ENCODE measurements around the gene DLG2.
"Not testable (repeated sequence)": the region's sequence is repeated elsewhere in the genome, so short reads cannot be mapped to it uniquely, and the experiment has no call there.

Gene DLG2

DNA sequence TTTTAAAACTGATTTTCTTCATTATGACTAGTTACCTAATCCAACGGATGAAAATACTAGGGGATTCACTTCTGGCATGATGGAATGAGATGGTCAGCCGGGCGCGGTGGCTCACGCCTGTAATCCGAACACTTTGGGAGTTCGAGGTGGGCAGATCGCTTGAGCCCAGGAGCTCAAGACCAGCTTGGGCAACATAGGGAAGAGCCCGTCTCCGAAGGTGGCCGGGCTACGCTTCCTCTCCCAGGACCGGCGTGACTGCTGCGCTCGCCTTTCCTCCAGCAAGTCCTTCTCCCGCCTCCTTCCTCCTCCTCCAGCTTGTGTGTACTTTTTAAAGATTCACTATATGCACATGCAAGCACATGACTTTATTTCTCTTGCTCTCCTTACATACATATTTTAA, 1835.6 kb downstream of the DLG2 start:
- no peak for DNase-seq (ENCODE audit: low read depth in 3 of 3)

DNA sequence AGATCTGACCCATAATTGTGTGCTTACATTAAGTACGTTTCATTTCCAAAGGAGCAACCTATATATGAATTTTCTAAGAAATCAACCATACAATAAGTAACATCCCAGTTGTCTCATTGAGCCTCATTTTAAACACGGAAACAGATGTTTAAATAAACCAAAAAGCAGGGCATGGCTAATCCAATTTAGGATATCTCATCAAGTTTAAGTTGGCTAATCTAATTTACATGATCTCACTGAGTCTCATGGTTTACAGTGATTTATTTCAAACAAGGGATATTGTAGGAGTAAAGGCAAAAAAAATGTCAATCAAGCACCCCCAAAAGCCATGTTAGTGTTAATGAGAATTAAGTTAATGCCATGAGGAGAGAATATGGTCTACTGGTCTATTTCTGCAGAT, 1841.2 kb downstream of the DLG2 start:
- no peak for DNase-seq (ENCODE audit: low read depth in 3 of 3)

DNA sequence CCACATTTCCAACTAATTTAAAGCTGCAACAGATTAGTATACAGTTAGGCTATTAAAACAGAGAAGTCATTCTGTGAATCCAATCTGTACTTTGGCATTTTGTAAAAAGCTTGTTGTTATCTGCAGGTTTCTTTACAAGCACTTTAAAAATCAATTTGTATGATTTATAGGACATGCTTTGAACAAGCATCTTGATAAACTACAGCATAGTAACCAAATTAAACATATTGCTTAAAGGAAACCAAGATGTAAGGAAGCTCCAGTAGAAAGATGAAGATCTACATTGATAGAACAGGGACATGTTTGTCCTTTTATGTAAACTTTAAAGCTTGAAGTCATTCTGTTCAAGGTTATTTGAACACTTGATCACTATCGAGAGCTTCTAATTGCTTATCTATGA, 1842.7 kb downstream of the DLG2 start:
- no peak for DNase-seq (ENCODE audit: low read depth in 3 of 3)

DNA sequence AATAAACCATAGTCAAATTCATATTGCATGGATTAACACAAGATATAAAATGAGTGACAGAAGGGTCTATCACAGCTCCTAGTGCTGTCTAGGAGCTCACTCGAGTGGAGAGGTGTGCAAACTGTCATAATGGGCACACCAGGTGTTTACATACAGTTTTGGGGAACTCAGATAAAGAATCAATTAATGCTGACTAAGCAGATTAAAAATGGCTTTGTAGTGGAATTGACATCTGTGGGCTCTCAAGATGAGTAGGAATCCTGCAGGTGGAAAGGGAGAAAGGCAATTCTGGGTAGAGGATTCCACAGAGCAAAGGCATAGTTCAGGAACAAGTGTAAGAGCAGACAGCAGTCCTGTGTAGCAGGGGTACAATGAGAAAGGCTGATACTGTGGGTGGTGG, 1844.8 kb downstream of the DLG2 start:
- no peak for DNase-seq (ENCODE audit: low read depth in 3 of 3)

DNA sequence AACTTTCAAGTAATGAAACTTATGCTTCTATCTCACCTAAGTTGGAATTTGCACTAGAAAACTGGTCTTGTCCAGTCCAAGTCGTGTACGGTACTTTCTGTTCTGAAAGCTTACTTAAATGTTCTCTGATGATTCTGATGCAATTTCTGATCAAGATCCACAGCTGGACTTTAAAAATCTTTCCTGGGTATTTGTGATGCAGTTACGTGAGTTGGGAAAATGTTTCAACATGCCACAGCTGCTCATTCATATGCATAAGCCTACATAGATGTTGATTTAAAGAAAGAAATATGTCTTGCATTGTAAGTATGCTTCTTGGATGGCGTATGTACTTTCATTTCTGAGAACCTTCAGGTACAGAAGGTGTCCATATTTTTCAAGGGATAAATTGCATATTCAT, 1847.3 kb downstream of the DLG2 start:
- DNase-seq (ENCODE audit: low read depth in 3 of 3): no peak

DNA sequence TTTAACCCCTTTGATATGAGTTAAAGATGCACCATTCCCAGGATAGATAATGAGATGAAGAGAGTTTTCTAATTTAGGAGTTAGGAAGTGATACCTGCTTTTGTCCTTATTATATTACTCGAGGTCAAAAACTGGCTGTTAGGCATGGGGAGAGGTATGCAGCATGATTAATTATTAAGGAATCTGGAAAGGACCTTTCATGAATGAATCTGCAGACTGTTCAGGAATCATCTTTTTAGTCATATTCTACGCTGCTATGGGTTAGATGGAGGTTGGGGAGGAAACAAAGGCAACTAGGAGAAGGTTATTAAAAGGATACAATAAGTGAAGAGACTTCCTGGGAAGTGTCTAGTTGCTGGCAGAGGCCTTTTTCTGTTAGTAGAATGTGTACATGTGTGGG, 1848.5 kb downstream of the DLG2 start:
- no peak for DNase-seq (ENCODE audit: low read depth in 3 of 3)

DNA sequence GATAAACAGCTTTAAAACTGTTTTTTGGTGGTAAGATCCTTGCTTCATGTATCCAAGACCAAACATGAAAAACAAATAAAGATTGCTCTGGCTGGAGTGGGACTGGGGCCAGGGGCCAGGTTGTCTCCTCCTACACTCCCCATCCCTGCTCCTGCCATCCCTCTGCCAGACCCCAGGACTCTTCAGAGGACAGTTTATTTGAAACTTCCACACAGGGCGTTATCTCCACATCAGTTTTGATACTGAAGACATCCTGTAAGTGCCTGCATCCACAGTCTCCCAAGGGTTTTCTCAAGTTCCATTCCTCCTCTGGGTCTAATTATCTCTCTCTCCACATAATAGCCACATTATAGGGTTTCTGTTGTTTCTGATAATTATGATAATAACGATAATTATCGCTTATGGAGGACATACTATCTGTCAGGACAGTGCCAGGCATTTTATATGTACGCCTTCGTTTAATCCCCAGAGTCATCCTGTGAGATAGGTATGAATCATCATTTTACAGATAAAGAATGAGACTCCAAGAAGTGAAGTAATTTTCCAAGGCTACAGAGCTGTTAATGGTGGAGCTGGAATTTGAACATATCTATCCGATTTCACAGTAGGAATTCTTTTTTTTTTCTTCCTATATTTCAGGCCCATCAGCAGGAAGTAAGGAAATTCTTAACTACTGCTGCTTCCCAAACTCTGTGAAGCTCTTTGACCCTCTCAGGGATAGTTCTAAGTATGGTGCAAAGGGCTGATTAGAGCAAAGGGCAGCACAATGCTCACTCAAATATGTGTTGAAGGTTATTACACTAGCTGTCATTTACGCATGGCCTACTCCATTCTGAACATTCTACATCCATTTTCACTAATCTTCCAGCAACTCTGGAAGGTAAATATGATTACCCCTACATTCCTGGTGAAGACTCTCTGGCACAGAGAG, 1852.9 kb downstream of the DLG2 start:
- DNase-seq (ENCODE audit: low read depth in 3 of 3): no peak

DNA sequence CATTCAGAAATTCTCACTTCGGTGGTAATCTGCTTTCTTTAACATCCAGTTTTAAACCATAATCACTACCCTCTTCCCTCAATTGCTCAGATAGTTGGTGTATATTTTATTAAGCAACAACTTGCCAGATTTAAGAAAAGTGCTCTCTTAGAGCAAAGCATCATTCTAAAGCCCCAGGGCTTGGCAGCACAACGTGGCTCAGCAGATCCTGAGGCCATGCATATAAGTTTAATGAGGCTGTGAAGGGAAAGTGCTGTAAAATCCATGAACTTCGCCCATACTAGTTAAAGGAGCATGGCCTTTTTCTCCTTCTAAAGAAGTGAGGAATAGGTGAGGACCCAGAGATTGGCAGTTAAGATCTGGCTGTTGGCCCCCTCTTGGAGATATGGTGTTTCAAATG, 1858.7 kb downstream of the DLG2 start:
- DNase-seq (ENCODE audit: low read depth in 3 of 3): no peak

DNA sequence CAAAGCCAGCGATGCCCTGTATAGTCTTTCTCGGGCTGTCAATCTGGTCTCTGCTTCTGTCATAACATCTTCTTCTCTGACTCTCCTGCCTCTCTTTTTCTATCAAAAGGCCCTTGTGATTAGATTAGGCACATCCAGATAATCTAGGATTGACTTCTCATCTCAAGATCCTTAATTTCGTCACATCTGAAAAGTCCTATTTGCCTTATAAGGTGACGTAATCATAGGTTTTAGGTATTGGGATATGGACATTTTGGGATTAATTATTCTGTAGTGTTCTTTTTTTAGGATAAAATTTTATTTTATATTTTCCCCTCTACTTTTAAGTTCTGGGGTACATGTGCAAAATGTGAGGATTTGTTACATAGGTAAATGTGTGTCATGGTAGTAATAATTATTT, 1860.2 kb downstream of the DLG2 start:
- DNase-seq (ENCODE audit: low read depth in 3 of 3): no peak

DNA sequence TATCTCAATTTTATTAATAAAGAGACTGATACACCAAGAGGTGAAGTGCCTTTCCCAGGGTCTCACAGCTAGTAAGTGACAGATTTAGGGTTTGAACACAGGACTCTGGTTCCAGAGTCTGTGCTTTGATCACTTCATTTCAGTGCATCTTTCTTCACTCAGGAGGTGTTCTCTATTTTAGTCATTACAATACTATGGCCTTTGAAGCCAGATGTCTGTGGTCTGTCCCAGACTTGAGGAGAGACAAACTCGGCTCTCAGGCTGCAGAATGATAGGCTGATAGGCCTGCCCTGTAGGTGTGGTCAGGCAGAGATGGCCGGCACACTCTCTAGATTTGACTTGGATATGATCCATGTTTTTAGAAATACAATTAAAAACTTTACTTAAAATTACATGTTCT, 1862.5 kb downstream of the DLG2 start:
- no peak for DNase-seq (ENCODE audit: low read depth in 3 of 3)

DNA sequence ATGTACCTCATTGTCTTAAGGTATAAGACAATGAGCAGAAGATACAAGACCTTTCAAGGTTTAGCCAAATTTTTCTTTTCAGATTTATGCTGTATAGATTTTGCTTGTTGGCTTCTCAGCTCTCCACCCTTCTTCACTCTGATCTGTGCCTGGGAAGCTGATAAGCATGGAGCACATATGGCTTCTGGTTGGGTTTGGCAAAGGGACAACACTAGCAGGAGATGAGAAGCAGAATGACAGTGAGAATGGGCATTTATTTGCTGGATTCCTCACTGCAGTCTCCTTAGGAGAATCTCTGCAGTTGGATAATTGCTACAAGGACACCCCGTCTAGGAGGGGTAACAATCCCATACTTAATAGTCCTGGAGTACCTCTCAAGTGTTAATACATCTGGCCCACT, 1866.2 kb downstream of the DLG2 start:
- DNase-seq (ENCODE audit: low read depth in 3 of 3): no peak

DNA sequence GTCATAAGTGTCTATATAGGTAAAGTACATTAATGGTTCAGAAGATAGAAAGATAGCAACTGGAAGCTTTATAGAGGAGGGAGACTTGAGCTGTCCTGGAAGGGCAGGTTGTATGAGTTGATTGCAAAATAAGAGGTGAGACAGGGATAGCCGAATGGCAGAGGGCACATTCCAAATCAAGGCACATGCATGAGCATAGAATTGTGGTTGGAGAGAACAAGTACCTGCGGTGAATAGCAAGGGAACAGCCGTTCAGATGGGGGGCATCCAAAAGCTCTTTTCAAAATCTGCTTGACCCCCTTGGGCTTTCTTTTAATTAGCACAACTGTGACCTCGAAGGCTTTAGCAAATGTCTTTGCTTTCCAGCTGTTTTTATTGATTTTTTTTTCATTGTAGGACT, 1868.0 kb downstream of the DLG2 start:
- DNase-seq (ENCODE audit: low read depth in 3 of 3): no peak

DNA sequence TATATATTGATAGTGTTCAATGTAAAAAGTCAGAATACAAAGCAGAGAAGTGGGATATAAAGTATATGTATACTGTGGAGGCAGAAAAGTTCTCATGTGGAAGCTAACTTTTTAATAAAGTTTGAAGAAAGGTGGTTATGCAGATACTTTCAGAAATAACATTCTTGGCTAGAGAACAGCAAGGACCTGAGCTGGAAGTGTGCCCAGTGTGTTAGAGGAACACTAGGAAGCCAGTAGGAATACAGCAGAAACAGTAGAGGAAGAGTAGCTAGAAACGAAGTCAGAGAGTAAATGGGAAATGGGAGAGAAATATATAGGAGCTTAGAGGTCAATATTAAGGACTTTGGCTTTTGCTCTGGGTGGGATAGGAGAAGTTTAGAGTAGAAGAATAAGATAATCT, 1876.1 kb downstream of the DLG2 start:
- DNase-seq (ENCODE audit: low read depth in 3 of 3): no peak

DNA sequence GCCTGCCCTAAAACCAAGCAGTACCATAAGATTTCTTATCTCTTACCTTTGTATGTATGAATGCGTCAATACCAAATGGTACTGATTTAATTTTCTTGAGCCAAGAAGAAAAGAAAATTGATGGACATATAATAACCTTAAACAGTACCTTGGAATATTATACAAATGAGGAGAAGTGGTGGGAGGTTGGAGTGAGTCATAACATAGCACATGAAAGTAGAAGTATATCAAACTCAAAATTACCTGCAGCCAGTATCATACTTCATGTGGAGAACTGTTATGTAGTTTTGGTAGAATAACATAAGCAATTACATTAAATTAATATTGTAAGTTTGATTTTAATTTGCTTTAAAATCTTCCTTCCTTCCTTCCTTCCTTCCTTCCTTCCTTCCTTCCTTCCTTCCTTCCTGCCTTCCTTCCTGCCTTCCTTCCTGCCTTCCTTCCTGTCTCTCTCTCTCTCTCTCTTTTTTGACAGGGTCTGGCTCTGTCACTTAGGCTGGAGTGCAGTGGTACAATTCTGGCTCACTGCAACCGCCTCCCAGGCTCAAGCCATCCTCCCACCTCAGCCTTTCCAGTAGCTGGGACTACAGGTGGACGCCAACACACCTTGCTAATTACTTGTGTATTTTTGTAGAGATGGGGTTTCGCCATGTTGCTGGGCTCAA, 1880.1 kb downstream of the DLG2 start:
- no peak for DNase-seq (ENCODE audit: low read depth in 3 of 3)

DNA sequence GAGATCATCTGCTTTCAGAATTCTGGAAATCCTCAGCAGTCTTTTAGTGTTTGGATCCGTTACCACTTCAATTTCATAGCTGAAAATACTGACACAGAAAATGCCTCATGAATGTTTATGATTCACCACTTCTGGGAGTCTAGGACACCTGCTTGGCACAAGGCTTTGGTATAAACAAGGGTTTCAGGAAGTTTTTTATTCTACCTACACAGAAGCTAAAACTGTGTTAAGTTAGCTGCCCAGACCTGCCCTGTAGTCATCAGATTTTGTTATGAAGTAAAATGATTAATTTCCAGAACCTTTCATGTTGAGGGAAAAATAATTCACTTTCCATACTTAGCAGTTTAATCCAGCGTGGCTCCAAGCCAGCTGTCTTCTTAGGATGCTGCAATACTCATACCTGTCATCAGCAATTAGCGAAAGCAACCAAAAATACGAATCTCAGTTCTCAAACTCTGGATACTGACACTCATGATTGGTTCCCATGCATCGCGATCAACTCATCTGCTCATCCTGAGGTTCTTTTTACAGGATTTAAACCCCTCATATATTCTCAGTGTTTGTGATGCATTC, 1882.4 kb downstream of the DLG2 start:
- no peak for DNase-seq (ENCODE audit: low read depth in 3 of 3)

DNA sequence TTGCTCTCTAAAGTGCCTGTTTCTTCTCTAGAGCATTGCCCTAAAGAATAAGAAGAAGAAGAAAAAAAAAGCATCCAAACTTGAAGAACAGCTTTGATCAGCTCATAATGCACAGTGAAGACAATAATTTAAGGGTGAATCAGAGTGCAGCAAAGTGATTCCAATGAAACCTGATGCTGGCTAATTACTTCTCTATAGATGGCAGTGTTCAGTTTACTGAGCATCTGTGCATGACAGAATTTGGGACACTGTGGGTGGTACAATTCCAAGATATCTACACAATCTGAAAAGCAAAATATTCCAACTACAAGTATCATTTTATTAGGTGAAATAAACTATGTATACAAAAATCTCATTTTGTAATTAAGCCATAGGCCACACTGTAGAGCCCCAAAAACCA, 1890.5 kb downstream of the DLG2 start:
- no peak for DNase-seq (ENCODE audit: low read depth in 3 of 3)

DNA sequence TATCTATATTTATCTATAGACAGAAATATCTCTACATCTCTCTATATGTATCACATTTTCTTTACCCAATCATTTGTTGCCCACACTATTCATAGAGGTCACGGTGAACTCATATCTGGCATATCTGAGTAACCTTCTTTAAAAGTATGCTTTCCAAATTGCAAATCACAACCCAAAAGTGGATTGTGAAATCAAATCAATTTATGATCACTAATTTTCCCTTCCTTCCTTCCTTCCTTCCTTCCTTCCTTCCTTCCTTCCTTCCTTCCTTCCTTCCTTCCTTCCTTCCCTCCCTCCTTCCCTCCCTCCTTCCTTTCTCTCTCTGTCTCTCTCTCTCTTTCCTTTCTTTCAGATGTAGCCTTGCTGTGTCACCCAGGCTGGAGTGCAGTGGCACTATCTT, 1893.0 kb downstream of the DLG2 start:
- no peak for DNase-seq (ENCODE audit: low read depth in 3 of 3)

DNA sequence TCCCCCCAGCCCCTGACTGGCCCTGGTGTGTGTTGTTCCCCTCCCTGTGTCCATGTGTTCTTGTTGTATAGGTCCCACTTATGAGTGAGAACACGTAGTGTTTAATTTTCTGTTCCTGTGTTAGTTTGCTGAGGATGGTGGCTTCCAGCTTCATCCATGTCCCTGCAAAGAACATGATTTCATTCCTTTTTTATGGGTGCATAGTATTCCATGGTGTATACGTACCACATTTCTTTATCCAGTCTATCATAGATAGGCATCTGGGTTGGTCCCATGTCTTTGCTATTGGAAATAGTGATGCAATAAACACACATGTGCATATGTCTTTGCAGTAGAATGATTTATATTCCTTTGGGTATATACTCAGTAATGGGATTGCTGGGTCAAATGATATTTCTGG, 1895.9 kb downstream of the DLG2 start:
- DNase-seq (ENCODE audit: low read depth in 3 of 3): not testable (repeated sequence)

DNA sequence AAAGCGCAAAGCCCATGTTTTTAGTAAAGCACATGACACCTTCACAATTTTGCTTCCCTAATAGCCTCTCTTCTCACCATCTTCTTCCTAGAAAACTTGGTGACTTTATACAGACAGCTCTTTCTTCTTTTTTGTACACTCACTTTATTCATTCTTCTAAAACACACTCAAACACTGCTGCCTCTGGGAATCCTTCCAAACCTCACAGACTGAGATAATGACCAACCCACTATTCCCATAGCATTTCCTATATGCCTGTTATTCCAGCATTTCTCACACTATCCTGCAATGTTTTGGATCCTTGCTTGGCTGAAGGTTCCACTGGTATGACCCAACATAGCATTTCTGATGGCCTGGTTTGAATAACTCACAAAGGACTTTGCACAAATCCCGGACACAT, 1898.9 kb downstream of the DLG2 start:
- DNase-seq (ENCODE audit: low read depth in 3 of 3): no peak

DNA sequence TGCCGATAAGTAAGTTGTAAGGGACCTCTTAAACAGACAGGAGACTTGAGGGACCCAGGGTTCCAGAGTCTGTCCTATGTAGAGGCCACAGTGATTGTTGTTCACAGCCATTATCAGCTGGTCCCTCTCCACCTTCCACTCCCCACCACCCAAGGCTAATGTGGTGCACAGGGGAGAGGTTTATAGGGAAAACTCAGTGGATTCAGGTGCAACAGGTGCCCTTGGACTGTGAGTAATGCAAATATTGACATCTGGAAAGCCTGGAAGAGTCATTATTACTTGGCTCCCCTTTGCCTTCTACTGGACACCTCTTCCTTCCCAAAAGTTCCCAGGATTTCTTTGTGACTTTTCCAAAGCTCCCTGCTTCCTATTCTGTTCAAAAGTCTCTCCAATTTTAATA, 1899.9 kb downstream of the DLG2 start:
- no peak for DNase-seq (ENCODE audit: low read depth in 3 of 3)

DNA sequence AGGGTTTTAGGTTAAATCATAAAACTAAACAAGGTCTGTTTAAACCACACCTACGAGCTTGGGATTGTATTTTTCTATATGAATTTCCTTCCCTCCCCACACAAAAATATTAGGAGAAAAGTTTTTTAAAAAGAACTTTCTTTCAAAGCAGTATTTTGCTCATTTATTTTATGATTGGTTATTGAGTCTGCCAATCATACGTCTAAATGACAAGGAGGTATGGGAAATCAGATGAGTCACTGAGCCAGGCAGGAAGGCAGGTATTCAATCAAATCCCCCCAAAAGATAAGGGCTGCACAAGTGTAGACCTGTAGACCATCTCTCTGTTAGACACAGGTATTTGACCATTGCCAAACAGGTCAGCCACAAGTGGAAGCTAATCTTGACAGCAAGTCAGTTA, 1900.8 kb downstream of the DLG2 start:
- DNase-seq (ENCODE audit: low read depth in 3 of 3): no peak

DNA sequence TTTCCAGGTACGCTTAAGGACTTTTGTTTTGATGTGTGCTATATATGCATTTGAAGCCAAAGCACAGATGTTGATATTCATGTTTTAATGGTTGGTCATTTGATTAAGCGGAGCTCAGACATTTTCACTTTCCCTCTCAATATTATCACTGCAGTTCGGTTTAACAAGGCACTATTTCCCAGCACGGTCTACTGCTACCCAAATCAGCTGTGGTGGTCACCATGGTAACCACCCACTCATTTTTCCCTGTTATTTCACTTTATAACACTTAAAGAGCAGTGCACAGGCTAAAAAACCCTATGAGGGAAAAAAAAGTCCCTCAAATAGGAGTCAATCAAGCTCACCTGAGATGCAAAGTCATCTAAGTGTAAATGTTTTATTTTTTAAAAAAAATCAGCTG, 1901.4 kb downstream of the DLG2 start:
- DNase-seq (ENCODE audit: low read depth in 3 of 3): no peak

DNA sequence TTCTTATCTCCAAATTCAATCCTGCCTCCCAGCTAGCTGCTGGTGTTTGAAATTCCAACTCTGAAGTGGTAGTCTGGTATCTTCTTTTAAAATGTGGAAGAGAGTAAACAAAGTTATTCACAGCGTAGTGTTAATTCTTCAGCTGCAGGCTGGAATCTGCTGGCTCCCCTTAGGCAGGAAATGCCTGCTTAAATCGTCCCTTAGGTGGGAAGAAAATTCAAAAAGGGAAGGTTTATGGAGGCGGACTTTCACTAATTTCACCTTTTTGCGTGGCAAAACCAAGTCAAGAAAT, 1901.9 kb downstream of the DLG2 start:
- DNase-seq (ENCODE audit: low read depth in 3 of 3): no peak

All from stimulated activated CD4-positive, alpha-beta T cell treated with anti-CD3 and anti-CD28 coated beads, TNF-alpha, amount 100 ng/mL, for 24 hours (primary cell).